Gastrocnemius medialis (tissue), 4 donors: ENCODE measurements around the gene RNU6-1. TPM values are rescaled to one million over a fixed set of nuclear protein-coding genes. Genes with fewer than 3 reads are reported as not detected.

ENCODE experiments used
- ATAC-seq, 2 donors: fragments of 150-250 bp; one replicate each; pipeline ENCODE4 v1.9.1; 2016
- DNase-seq, 2 donors: peaks; one replicate each; pipeline ENCODE4 v3.0.0-alpha.2; 2019
- H3K27ac ChIP-seq, 4 donors: fragments of 200-600 bp; sonication (generic); 1 replicate in 1 of 4; 2 replicates in 3 of 4; pipeline ENCODE4 v1.5.1; 2016 to 2018; ENCODE audit warnings: mild to moderate bottlenecking in 2 of 4, moderate library complexity in 1 of 4
- H3K27me3 ChIP-seq, 3 donors: fragments of 200-600 bp; sonication (generic) in 2 of 3; 1 replicate in 1 of 3; 2 replicates in 2 of 3; pipeline versions ENCODE4 v1.5.1 to v1.6.0; 2016 to 2019; ENCODE audit warnings: mild to moderate bottlenecking in 1 of 3, moderate library complexity in 1 of 3
- H3K36me3 ChIP-seq, 2 donors: fragments of 200-600 bp; sonication (generic) in 1 of 2; one replicate each; pipeline ENCODE4 v1.5.1; 2017 to 2018
- H3K4me1 ChIP-seq, 2 donors: fragments of 200-600 bp; sonication (generic) in 1 of 2; one replicate each; pipeline ENCODE4 v1.5.1; 2016 to 2017; ENCODE audit warnings: mild to moderate bottlenecking in 2 of 2
- H3K4me3 ChIP-seq, 4 donors: fragments of 200-600 bp; sonication (generic) in 3 of 4; 1 replicate in 1 of 4; 2 replicates in 3 of 4; pipeline ENCODE4 v1.5.1; 2016 to 2019; ENCODE audit warnings: mild to moderate bottlenecking in 2 of 4
- H3K9me3 ChIP-seq, 3 donors: fragments of 200-600 bp; sonication (generic) in 2 of 3; 1 replicate in 1 of 3; 2 replicates in 2 of 3; pipeline ENCODE4 v1.5.1; 2016 to 2019
- POLR2A ChIP-seq, 2 donors: fragments of 450-650 bp; IDR thresholded peaks; one replicate each; pipeline ENCODE4 v1.6.1; 2017; ENCODE audit warnings: antibody characterized with exemption in 2 of 2, mild to moderate bottlenecking in 2 of 2, moderate library complexity in 2 of 2
- in situ Hi-C, 4 donors: fragments of 200-750 bp; cut with MboI; loops; one replicate each; pipeline versions ENCODE4 v1.15.0 to v1.8.0; 2017; ENCODE audit warnings: low sequenced_read_pairs in 4 of 4
- intact Hi-C: fragments of 100-400 bp; cut with DNase I; formaldehyde crosslinking; loops from one replicate; pipeline ENCODE4 v1.15.1; 2023; ENCODE audit warnings: low total_unique reads
- total RNA-seq, 4 donors: library from RNA; depleted of rRNA; stranded (reverse); fragments of >200 nt; gene quantifications; one replicate each; pipeline versions ENCODE4 v1.1.0 to v1.2.3, GENCODE V29; 2016
- TF ChIP-seq, protein P1 (sequence below), 5 experiments: fragments of 450-650 bp in 3 of 5; fragments of 200-600 bp in 2 of 5; sonication (generic) in 2 of 5; IDR thresholded peaks in 4 of 5; conservative IDR thresholded peaks in 1 of 5; 1 replicate in 4 of 5; 2 replicates in 1 of 5; pipeline ENCODE4 v1.5.1; 2016 to 2019; ENCODE audit warnings: antibody characterized with exemption in 5 of 5, mild to moderate bottlenecking in 3 of 5, moderate library complexity in 3 of 5

RNU6-1 gene
- total RNA-seq, 4 donors from 2014 or later = not detected

DNA sequence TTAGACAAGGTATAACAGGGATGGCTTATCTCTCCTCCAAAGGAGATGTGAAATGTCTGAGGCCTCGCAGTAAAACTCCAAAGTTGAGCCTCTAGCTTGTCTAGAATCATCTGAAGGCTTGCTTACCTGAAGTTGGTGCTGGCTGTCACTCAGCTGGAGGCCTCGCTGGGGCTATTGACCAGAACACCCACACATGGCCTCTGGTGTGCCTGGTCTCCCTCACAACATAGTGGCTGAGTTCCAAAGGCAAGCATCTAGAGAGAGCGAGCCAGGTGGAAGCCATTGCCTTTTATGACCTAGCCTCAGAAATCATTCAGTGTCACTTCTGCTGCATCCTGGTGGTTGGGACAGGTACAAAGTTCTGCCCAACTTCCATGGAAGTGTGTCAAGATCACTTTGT, 17.4 kb upstream of the RNU6-1 start:
- Histone ChIP-seq H3K36me3 (no peaks in the 10 kb centered on the region), H3K27ac (no peak overlapping the region), H3K9me3 (no peaks in the 10 kb centered on the region), H3K4me1 (no peaks in the 10 kb centered on the region), H3K4me3 (no peak overlapping the region), H3K27me3 (no peaks in the 10 kb centered on the region)
- no peak for TF ChIP-seq POLR2A (IDR thresholded peaks at IDR 0.05)
- TF ChIP-seq, protein P1, sequence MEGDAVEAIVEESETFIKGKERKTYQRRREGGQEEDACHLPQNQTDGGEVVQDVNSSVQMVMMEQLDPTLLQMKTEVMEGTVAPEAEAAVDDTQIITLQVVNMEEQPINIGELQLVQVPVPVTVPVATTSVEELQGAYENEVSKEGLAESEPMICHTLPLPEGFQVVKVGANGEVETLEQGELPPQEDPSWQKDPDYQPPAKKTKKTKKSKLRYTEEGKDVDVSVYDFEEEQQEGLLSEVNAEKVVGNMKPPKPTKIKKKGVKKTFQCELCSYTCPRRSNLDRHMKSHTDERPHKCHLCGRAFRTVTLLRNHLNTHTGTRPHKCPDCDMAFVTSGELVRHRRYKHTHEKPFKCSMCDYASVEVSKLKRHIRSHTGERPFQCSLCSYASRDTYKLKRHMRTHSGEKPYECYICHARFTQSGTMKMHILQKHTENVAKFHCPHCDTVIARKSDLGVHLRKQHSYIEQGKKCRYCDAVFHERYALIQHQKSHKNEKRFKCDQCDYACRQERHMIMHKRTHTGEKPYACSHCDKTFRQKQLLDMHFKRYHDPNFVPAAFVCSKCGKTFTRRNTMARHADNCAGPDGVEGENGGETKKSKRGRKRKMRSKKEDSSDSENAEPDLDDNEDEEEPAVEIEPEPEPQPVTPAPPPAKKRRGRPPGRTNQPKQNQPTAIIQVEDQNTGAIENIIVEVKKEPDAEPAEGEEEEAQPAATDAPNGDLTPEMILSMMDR (IDR thresholded peaks at IDR 0.05 in 4 of 5, conservative IDR thresholded peaks at IDR 0.05 in 1 of 5) = no peak
- DNase-seq = no peak
- intact Hi-C loops = no loop called here
- in situ Hi-C loops = loop anchor here in 3 of 4 donors (25.0 kb wide), 1 partner anchor 205 kb away; the partner anchor contains the start of gene PIAS1 (in 3 of the 3)
- ATAC-seq = no peak

DNA sequence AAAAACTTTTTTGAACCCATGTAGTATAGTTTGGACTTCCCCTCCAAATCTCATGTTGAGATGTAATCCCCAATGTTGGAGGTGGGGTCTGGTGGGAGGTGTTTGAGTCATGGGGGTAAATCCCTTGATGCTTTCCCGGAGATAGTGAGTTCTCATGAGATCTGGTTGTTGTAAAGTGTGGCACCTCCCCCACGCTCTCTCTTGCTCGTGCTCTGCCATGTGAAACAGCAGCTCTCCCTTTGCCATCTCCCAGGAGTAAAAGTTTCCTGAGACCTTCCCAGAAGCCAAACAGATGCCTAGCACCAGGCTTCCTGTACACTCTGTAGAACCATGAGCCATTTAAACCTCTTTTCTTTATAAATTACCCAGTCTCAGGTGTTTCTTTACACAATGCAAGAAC, 16.0 kb upstream of the RNU6-1 start:
- Histone ChIP-seq H3K27me3 (no peaks in the 10 kb centered on the region), H3K4me1 (no peaks in the 10 kb centered on the region), H3K4me3 (no peak overlapping the region), H3K9me3 (no peaks in the 10 kb centered on the region), H3K27ac (no peak overlapping the region), H3K36me3 (no peaks in the 10 kb centered on the region)
- in situ Hi-C loops = loop anchor here in 3 of 4 donors (25.0 kb wide), 1 partner anchor 206 kb away; the partner anchor contains the start of gene PIAS1 (in 3 of the 3)
- TF ChIP-seq, protein P1 (IDR thresholded peaks at IDR 0.05 in 4 of 5, conservative IDR thresholded peaks at IDR 0.05 in 1 of 5) = no peak
- TF ChIP-seq POLR2A (IDR thresholded peaks at IDR 0.05) = no peak
- intact Hi-C loops = no loop called here
- ATAC-seq (no peak), DNase-seq (no peak)

DNA sequence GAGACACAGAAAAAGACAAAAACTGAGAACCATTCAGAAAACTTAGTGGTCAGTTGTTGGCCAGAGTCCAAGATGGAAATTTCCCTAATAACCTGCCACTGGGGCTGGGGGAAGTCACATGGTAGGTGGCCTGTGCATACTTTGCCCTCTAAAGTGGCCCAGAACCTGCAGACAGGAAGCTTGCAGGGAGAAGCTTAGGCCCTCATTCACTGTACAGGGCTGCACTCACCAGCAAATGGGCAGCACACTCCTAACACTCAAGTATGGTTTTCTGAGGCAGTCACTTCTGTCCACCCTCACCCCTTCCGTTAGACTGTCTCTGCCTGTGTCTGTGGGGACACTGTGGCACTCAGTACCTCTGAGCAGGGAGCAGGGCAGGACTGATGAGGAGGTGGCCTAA, 14.5 kb upstream of the RNU6-1 start:
- DNase-seq (no peak), ATAC-seq (no peak)
- intact Hi-C loops (no loop called here), in situ Hi-C loops (loop anchor here in 3 of 4 donors (25.0 kb wide), 1 partner anchor 208 kb away; the partner anchor contains the start of gene PIAS1 (in 3 of the 3))
- TF ChIP-seq POLR2A (IDR thresholded peaks at IDR 0.05) = no peak
- TF ChIP-seq, protein P1 (IDR thresholded peaks at IDR 0.05 in 4 of 5, conservative IDR thresholded peaks at IDR 0.05 in 1 of 5) = no peak
- Histone ChIP-seq H3K27ac (no peak overlapping the region), H3K9me3 (no peaks in the 10 kb centered on the region), H3K36me3 (no peaks in the 10 kb centered on the region), H3K4me1 (no peaks in the 10 kb centered on the region), H3K4me3 (no peak overlapping the region), H3K27me3 (no peaks in the 10 kb centered on the region)

- DNase-seq (no peak), ATAC-seq (no peak)
- H3K4me3 ChIP-seq = no peak overlapping the region
- in situ Hi-C loops (loop anchor here in 3 of 4 donors (25.0 kb wide), 1 partner anchor 209 kb away; the partner anchor contains the start of gene PIAS1 (in 3 of the 3)), intact Hi-C loops (no loop called here)
- H3K36me3 ChIP-seq = no peaks in the 10 kb centered on the region
- no peak overlapping the region for H3K27ac ChIP-seq
- no peaks in the 10 kb centered on the region for H3K4me1 ChIP-seq
- H3K27me3 ChIP-seq = no peaks in the 10 kb centered on the region
- no peaks in the 10 kb centered on the region for H3K9me3 ChIP-seq
- TF ChIP-seq, protein P1 (IDR thresholded peaks at IDR 0.05 in 4 of 5, conservative IDR thresholded peaks at IDR 0.05 in 1 of 5) = no peak
- no peak for TF ChIP-seq POLR2A (IDR thresholded peaks at IDR 0.05)
Measured at GRCh38 chr15:67853454-67853853, 13.6 kb upstream of the RNU6-1 start.

- in situ Hi-C loops (loop anchor here in 3 of 4 donors (25.0 kb wide), 1 partner anchor 210 kb away; the partner anchor contains the start of gene PIAS1 (in 3 of the 3)), intact Hi-C loops (no loop called here)
- ATAC-seq = no peak
- Histone ChIP-seq H3K4me3 (no peak overlapping the region), H3K27me3 (no peaks in the 10 kb centered on the region), H3K27ac (no peak overlapping the region), H3K36me3 (no peaks in the 10 kb centered on the region), H3K9me3 (no peaks in the 10 kb centered on the region), H3K4me1 (no peaks in the 10 kb centered on the region)
- TF ChIP-seq, protein P1 (IDR thresholded peaks at IDR 0.05 in 4 of 5, conservative IDR thresholded peaks at IDR 0.05 in 1 of 5) = no peak
- TF ChIP-seq POLR2A (IDR thresholded peaks at IDR 0.05) = no peak
- no peak for DNase-seq
Measured at GRCh38 chr15:67852418-67852817, 12.6 kb upstream of the RNU6-1 start.
